Measurements from ENCODE around the gene ADAM19.

ADAM19 gene

DNA sequence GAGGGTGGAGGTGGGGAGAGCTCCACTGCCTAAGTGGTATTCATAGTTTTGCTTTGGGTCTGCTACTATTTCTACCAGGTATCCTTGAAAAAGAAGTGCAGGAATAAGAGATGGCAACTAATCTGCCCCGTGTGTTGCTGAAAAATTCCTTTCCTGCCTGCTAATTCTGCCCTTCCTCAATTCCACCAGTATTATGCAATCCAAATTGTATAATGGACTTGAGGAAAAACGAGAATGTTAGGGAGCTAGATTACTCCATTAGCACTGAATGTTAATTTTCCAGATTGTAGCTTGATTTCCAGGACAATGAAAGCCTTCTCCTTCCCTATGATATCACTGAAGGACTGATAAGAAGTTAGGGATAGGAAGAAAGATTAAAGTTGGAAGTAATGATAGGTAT, 16.9 kb downstream of the ADAM19 start:
- H3K36me3 Mint-ChIP-seq: no peaks in the 10 kb centered on the region
- no peaks in the 10 kb centered on the region for H3K9me3 Mint-ChIP-seq
- H3K27ac Mint-ChIP-seq: no peak overlapping the region
- no peaks in the 10 kb centered on the region for H3K27me3 Mint-ChIP-seq
- no peak overlapping the region for H3K4me3 Mint-ChIP-seq
- H3K4me1 Mint-ChIP-seq: no peaks in the 10 kb centered on the region

DNA sequence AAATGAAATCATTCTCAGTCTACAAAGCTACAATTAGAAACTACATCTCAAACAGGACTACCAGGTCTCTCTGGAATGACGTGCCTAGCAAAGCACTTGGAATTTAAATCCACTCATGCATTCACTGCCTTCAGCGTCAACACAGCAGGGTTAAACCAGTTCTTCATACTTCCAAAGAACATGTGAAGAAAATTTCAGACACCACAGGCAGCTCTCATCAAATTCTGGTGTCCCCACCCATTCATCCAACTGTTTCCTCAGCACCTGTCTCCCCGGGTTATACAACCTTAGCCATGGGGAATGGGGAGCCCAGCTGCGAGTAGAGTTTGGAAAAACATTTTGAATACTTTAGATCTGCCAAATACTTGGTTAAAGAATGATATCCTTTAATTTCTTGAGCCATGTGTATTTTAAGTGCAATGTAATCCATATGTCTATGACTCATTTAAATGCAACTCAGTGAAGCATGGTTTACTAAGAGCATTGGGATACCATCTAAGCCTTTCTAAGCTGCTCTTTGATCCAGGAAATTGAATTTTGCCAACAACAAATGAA, 17.5 kb downstream of the ADAM19 start:
- H3K9me3 Mint-ChIP-seq: no peaks in the 10 kb centered on the region
- no peaks in the 10 kb centered on the region for H3K27me3 Mint-ChIP-seq
- H3K4me3 Mint-ChIP-seq: no peak overlapping the region
- H3K36me3 Mint-ChIP-seq: no peaks in the 10 kb centered on the region
- no peak overlapping the region for H3K27ac Mint-ChIP-seq
- no peaks in the 10 kb centered on the region for H3K4me1 Mint-ChIP-seq

DNA sequence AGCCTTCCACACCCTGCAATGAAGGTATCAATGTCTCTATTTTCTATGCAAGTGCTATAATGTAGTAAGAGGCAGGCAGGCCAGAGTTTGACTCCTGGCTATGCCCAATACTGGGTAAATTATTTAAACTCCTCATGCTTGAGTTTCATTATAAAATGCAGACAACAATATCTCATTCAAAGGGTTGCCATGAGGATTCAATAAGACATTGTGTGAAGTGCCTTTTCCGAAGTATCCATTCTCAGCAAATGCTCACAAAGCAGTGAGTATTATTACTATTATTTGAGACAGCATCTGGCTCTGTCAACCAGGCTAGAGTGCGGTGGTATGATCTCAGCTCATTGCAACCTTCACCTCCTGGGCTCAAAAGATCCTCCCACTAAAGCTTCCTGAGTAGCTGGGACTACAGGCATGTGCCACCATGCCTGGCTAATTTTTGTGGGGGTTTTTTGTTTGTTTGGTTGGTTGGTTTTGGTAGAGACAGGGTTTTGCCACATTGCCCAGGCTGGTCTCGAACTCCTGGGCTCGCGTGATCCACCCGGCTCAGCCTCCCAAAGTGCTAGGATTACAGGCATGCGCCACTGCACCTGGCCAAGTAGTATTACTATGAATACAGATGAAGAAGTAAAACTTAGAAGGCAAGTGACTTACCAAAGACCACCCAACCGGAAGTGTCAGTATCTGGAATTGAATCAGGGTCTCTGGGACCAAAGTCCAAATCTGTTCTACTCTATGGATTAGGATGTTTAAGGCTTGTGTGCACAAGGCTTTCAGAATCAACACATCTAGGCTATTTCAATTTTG, 18.8 kb downstream of the ADAM19 start:
- Mint-ChIP-seq H3K9me3 (no peaks in the 10 kb centered on the region), H3K27ac (peak overlapping the region; percentile 35), H3K27me3 (no peaks in the 10 kb centered on the region), H3K4me1 (no peaks in the 10 kb centered on the region), H3K4me3 (no peak overlapping the region), H3K36me3 (no peaks in the 10 kb centered on the region)

DNA sequence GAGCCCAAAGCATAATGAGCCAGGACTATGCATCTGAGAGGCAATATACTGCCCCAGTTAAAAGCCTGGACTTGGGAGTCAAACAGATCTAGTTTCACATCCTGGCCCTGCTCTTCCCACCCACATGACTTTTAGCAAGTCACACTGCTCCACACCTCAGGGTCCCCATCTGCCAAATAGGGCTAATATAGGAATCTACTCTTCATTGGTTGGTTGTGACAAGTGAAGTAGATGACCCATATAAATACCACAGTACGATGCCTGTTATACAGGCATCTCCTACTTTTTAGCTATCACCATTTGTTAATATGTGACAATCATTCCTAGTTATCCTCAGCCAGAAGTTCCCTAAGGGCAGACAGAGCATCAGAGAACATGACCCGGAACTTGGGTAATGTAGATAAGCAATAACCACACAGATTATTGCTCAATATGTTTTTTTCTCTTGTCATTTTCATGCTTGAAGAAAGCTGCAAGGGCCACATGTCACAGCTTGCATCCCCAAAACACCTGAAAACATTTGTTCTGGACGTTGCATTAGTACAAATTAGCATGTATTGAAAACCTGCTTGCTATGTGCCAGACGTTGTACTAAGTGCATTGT, 20.4 kb downstream of the ADAM19 start:
- Mint-ChIP-seq H3K27me3 (no peaks in the 10 kb centered on the region), H3K4me3 (no peak overlapping the region), H3K9me3 (no peaks in the 10 kb centered on the region), H3K27ac (no peak overlapping the region), H3K4me1 (no peaks in the 10 kb centered on the region), H3K36me3 (no peaks in the 10 kb centered on the region)

DNA sequence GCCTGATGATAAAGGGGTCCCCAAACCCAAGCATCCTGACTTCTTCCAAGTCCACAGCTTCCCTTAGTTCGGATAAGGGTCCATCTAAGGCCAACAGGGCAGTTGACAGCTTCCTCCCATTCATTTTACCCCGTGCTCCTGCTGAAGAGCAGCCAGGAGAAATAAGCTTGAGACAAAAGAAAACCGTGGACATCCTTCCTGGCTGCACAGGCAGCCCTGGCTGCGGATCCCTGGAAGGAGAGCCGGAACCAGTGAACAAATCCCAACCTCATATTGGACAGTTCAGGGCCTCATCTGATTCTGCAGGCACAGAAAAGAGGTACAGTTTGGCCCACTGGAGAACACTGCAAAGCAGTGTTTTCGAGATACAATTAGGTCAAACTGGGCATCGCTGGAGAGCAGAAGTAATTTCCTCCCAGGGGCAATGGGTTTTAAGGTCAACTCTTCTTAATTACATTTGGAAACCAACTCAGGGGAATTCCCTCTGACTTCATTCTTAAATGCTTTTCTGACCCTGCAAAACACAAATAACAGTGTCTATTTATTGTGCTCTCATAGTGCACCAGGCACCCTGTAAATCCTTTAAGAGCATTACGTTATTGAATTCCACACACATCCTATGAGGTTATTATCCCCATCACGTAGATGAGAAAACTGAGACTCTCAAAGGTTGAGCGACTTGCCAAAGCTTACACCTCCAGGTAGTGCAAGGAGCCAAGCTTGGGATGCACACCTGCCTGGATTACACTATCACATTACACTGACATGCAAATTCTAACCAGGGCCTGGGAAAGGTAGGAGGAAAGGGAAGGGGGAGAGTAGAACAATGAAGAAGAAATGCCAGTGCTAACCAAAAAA, 21.2 kb downstream of the ADAM19 start:
- H3K4me1 Mint-ChIP-seq: no peaks in the 10 kb centered on the region
- H3K27me3 Mint-ChIP-seq: no peaks in the 10 kb centered on the region
- no peaks in the 10 kb centered on the region for H3K9me3 Mint-ChIP-seq
- no peaks in the 10 kb centered on the region for H3K36me3 Mint-ChIP-seq
- H3K4me3 Mint-ChIP-seq: no peak overlapping the region
- no peak overlapping the region for H3K27ac Mint-ChIP-seq

DNA sequence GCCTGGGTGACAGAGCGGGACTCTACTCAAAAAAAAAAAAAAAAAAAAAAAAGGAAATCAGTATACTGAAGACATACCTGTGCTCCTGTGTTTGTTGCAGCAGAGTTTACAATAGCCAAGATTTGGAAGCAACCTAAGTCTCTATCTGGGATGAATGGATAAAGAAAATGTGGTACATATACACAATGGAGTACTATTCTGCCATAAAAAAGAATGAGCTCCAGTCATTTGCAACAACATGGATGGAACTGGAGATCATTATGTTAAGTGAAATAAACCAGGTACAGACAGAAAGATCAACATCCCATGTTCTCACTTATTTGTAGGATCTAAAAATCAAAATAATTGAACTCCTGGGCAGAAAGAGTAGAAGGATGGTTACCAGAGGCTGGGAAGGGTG, 22.9 kb downstream of the ADAM19 start:
- Mint-ChIP-seq H3K4me3 (no peak overlapping the region), H3K9me3 (no peaks in the 10 kb centered on the region), H3K4me1 (peaks cover 4% of the 10 kb centered on the region), H3K36me3 (no peaks in the 10 kb centered on the region), H3K27ac (no peak overlapping the region), H3K27me3 (no peaks in the 10 kb centered on the region)

DNA sequence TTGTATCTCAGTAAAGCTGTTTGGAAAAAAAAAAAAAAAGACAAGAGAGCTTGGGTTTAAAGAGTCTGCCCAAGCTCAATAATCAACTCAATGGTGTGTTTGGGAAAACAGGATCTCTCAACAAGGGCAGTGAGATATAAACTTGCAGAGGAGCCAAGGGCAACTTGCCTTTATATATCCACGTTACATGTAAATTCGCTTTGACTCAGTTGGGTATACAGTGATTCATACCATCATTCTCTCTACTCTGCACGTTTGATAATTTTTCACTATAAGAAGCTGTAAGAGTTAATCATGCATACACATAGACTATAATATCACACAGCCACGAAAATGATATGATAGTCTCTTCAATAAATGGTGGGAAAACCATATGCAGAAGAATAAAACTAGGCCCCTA, 24.9 kb downstream of the ADAM19 start:
- Mint-ChIP-seq H3K4me1 (peaks cover 6% of the 10 kb centered on the region), H3K9me3 (no peaks in the 10 kb centered on the region), H3K27me3 (no peaks in the 10 kb centered on the region), H3K27ac (no peak overlapping the region), H3K4me3 (no peak overlapping the region), H3K36me3 (no peaks in the 10 kb centered on the region)

DNA sequence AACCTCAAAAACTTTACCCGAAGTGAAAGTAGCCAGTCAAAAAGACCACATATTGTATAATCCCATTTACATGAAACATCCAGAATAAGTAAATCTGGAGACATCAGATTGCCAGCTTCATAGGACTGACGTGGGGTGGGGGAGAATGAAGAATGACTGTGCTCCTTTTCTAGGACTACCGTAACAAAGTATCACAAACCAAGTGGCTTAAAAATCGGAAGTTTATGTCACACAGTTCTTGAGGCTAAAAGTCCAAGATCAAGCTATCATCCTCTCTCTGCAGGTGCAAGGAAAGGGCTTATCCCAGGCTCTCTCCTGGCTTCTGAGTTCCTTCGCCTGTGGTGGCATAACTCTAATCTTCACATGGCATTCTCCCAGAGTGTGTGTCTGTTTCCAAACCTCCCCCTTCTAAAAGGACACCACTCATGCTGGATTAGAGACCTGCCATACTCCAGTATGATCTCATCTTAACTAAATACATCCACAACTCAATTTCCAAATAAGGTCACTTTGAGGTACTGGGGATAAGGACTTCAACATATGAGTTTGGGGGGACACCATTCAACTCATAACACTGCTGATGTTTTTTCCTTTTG, 25.5 kb downstream of the ADAM19 start:
- Mint-ChIP-seq H3K36me3 (no peaks in the 10 kb centered on the region), H3K4me3 (no peak overlapping the region), H3K27me3 (no peaks in the 10 kb centered on the region), H3K27ac (no peak overlapping the region), H3K9me3 (no peaks in the 10 kb centered on the region), H3K4me1 (peaks cover 6% of the 10 kb centered on the region)

DNA sequence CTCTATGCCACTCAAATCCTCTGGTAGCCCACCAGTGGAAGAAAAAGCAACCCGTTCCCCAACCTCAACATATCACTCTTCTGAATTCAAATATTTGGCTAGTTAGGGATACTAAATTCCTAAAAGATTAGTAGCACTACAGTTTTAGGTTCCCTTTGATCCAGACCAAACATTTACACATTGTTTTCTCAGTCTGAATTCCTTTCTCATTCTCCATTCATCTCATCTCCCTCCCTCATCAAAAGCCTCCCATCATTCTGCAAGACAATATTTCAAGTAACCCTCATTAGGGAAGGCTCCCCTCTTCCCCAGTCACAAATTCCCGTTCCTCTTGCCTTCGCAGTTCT, 26.3 kb downstream of the ADAM19 start:
- H3K27me3 Mint-ChIP-seq: no peaks in the 10 kb centered on the region
- H3K4me3 Mint-ChIP-seq: no peak overlapping the region
- H3K4me1 Mint-ChIP-seq: peaks cover 11% of the 10 kb centered on the region
- no peaks in the 10 kb centered on the region for H3K9me3 Mint-ChIP-seq
- no peaks in the 10 kb centered on the region for H3K36me3 Mint-ChIP-seq
- no peak overlapping the region for H3K27ac Mint-ChIP-seq

DNA sequence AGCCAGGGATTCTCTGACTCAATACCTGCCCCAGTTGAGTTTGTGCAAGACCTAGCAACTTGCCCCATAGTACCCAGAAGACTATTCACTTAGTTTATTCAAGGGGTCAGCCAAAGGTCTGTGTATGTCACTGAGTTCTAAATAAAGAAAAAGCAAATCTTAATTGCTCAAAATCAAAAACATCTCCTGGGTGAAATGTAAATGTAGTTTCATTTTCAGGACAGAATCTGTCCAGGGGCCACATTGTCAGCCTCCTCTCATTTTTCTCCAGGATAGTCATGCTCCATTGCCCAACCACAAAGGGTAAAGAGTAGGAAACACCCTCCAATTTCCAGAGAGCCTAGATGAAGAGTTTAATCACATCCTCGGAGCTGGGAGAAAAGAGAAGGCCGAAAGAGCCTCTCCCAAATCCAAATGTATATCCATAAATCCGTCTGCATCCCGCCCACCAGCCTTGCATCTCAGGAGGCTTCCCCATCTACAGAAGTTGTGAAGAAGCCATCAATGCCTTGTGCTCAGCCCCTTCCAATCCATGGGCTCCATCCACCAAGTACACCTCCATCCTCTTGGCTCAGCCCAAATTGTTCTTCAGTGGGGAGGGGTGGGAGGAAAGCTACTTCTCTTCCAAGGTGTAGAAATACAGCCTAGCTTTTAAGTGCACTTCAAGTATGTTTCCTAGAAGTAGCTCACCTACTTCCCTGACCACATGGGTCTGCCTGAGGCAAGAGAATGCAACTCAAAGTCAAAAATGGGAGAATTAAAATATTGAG, 26.9 kb downstream of the ADAM19 start:
- Mint-ChIP-seq H3K27ac (no peak overlapping the region), H3K36me3 (no peaks in the 10 kb centered on the region)

DNA sequence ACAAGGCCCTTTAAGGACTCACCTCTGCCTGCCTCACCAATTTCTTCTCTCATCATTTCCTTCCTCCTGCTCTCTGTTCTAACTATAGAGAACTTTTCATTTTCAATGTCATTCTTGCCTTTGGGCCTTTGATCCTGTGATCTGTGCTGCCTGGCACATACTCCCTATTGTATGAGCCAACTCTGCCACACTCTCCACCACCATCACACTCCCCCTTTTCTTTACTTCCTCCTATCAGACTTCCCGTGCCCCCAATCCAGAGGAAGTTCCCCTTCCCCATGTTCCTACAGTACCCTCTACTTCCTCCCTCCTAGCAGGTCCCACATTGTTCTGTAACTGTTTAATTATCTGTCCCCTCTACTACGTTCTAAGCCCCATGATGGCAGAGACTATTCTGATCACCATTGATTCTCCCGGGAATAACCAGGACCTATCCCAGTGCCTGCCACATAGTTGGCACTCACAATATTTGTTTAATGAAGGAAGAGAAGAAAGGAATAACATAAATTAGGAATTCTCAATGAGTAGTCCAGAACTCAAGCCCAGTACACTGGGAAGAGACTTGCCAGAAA, 27.5 kb downstream of the ADAM19 start:
- H3K27me3 Mint-ChIP-seq: no peaks in the 10 kb centered on the region
- peaks cover 11% of the 10 kb centered on the region for H3K4me1 Mint-ChIP-seq
- no peaks in the 10 kb centered on the region for H3K36me3 Mint-ChIP-seq
- no peak overlapping the region for H3K27ac Mint-ChIP-seq
- H3K9me3 Mint-ChIP-seq: no peaks in the 10 kb centered on the region
- H3K4me3 Mint-ChIP-seq: no peak overlapping the region

More for the DNA sequence above, 26.9 kb downstream of the ADAM19 start:
- Mint-ChIP-seq H3K4me3 (no peak overlapping the region), H3K9me3 (no peaks in the 10 kb centered on the region), H3K27me3 (no peaks in the 10 kb centered on the region), H3K4me1 (peaks cover 11% of the 10 kb centered on the region)

DNA sequence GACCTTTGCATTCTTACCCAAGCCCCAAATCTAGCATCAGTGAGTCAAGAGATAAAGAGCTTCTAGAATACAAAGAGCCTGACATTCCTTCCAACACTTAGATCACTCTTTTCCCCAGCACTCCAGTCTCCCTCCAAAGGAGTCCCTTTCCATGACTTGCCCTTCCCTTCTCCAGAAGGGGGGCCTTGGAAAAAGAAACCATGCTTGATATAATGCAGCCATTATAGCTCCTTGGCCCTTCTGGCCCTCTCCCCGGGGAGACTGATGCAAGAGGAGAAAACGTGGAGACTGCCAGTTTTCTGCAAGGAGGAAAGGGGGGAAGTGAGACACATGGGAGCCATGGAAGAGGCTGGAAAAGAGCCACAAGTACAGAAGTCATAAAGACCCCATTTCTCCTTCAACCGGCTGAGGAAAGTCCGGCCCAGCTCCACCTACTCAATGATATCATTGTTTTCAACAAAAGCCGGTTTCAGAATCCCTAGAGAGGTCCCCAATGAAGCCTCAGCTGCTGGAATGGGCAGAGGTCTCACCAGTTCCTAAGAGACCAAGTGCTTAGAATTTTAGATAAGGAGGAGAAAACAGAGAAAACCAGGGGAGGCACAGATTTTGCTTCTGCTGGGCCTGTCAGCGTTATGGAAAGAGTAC, 29.0 kb downstream of the ADAM19 start:
- H3K4me3 Mint-ChIP-seq: no peak overlapping the region
- no peaks in the 10 kb centered on the region for H3K36me3 Mint-ChIP-seq
- H3K27me3 Mint-ChIP-seq: no peaks in the 10 kb centered on the region
- no peak overlapping the region for H3K27ac Mint-ChIP-seq
- peaks cover 17% of the 10 kb centered on the region for H3K4me1 Mint-ChIP-seq
- H3K9me3 Mint-ChIP-seq: no peaks in the 10 kb centered on the region

DNA sequence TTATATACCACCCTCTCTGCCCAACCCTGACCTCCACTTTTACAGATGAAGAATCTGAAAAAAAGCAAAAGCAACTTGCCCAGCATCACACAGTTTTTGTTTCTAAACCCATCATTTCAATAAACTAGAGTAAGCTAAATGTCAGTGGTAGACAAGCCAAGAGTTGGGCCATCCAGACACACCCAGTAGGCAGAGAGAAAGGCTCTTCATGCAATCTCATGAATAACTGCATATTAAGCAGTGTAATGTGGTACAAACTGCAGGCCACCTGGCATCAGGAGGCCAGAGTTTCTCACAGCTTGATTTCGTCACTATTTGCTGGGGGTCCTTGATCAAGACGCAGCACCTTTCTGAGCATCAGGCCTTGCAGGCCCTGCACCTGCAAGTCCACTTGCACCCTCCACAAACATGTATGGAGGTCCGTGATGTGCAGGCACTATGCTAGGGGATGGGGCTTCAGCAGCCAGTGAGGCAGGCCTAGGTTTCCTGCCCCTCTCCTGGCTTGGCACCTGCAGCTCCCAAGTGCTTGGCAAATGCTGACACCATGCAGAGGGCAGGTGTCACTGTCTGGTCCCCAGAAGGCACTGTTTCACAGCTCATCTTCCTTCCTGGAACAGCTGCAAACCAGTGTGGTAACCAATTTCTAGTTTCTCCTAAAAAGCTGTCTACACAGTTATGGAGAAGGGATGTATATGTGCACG, 29.8 kb downstream of the ADAM19 start:
- Mint-ChIP-seq H3K9me3 (no peaks in the 10 kb centered on the region), H3K27ac (no peak overlapping the region), H3K27me3 (no peaks in the 10 kb centered on the region), H3K36me3 (no peaks in the 10 kb centered on the region), H3K4me3 (no peak overlapping the region), H3K4me1 (peaks cover 25% of the 10 kb centered on the region)

DNA sequence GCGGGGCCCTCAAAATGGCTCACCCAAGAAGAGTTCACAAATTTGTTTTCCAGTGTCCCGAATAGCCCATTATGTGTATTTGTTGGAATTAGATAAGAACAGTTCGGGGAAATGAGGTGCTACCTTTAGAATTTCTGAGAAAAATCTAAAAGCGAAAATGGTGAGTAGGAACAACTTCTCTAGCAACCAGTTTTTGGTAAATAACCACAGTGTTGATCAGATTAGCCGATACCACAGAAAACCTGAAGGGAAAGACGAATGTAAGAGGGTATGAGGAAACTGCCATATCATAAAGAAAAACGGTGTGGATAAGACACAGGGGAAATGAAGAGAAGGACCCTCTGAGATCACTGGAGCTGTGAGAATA, 31.0 kb downstream of the ADAM19 start:
- no peak overlapping the region for H3K4me3 Mint-ChIP-seq
- H3K4me1 Mint-ChIP-seq: peaks cover 32% of the 10 kb centered on the region
- no peak overlapping the region for H3K27ac Mint-ChIP-seq
- no peaks in the 10 kb centered on the region for H3K27me3 Mint-ChIP-seq
- no peaks in the 10 kb centered on the region for H3K36me3 Mint-ChIP-seq
- H3K9me3 Mint-ChIP-seq: no peaks in the 10 kb centered on the region
